Activated naive CD4-positive, alpha-beta T cell treated with anti-CD3 and anti-CD28 coated beads, Interleukin-2, amount 50 U/mL, for 72 hours (primary cell): ENCODE measurements around the gene SIVA1. TPM values are rescaled to one million over a fixed set of nuclear protein-coding genes. Genes with fewer than 3 reads are reported as not detected.

Experiments
- ATAC-seq, 2 donors: fragments of 150-1000 bp; cut with Tn5 transposase; 2 replicates each; pipeline ENCODE4 v1.10.0; 2021; ENCODE audit warnings: mild to moderate bottlenecking in 2 of 2, moderate library complexity in 2 of 2
- DNase-seq, 2 donors: peaks; one replicate each; pipeline ENCODE4 v3.0.0; 2021 to 2022; ENCODE audit warnings: low spot score in 2 of 2
- H3K27ac Mint-ChIP-seq, 2 donors: one replicate each; pipeline ENCODE4 v1.8.0; 2022; ENCODE audit warnings: mild to moderate bottlenecking in 2 of 2, mixed read lengths in 2 of 2
- H3K36me3 Mint-ChIP-seq, 2 donors: one replicate each; pipeline ENCODE4 v1.8.0; 2022; ENCODE audit warnings: mixed read lengths in 2 of 2
- H3K9me3 Mint-ChIP-seq, 2 donors: one replicate each; pipeline ENCODE4 v1.8.0; 2022; ENCODE audit warnings: mixed read lengths in 2 of 2
- total RNA-seq, 2 donors: library from RNA; stranded (reverse); gene quantifications; one replicate each; pipeline ENCODE4 v1.2.3, GENCODE V29; 2022

The SIVA1 gene
- total RNA-seq, result 10 to 100 TPM; 86.1 to 87.1 TPM

- no peaks in the 10 kb centered on the region for H3K9me3 Mint-ChIP-seq
These were observed at the start of gene SIVA1 for GRCh38 chr14:104752735-104753527. Gene SIVA1, plus strand, starts transcription at chr14:104753147. Its CDS starts 55 bp downstream, at chr14:104753202.

GRCh38 chr14:104703269-104703668, 49.7 kb upstream of the SIVA1 start:
- Mint-ChIP-seq H3K9me3 (no peaks in the 10 kb centered on the region), H3K27ac (no peak overlapping the region), H3K36me3 (no peaks in the 10 kb centered on the region)
- ATAC-seq, result no peak
- DNase-seq, result no peak

More at GRCh38 chr14:104752735-104753527, at the start of gene SIVA1:
- ATAC-seq, result peak; percentile 92 to 93
- Mint-ChIP-seq H3K27ac (peak within 1 kb of the TSS; percentile 90 to 92), H3K36me3 (peaks cover 6 to 15% of the 10 kb centered on the region in 2 donors)
- peak; percentile 99 to 100 for DNase-seq

GRCh38 chr14:104704252-104704651, 48.7 kb upstream of the SIVA1 start:
- Mint-ChIP-seq H3K36me3 (no peaks in the 10 kb centered on the region), H3K27ac (no peak overlapping the region), H3K9me3 (no peaks in the 10 kb centered on the region)
- ATAC-seq, result no peak
- no peak for DNase-seq

GRCh38 chr14:104705340-104706047, 47.5 kb upstream of the SIVA1 start:
- DNase-seq (no peak), ATAC-seq (no peak)
- no peaks in the 10 kb centered on the region for H3K9me3 Mint-ChIP-seq
- H3K27ac Mint-ChIP-seq, result peak overlapping the region in 1 of 2 donors; percentile 5
- no peaks in the 10 kb centered on the region for H3K36me3 Mint-ChIP-seq

GRCh38 chr14:104706733-104707607, 46.0 kb upstream of the SIVA1 start:
- no peaks in the 10 kb centered on the region for H3K36me3 Mint-ChIP-seq
- DNase-seq (no peak), ATAC-seq (no peak)
- no peak overlapping the region for H3K27ac Mint-ChIP-seq
- no peaks in the 10 kb centered on the region for H3K9me3 Mint-ChIP-seq

- Mint-ChIP-seq H3K27ac (no peak overlapping the region), H3K36me3 (no peaks in the 10 kb centered on the region), H3K9me3 (no peaks in the 10 kb centered on the region)
- no peak for DNase-seq
- peak in 1 of 2 donors; percentile 24 for ATAC-seq
These were observed 45.0 kb upstream of the SIVA1 start for GRCh38 chr14:104707608-104708595.

- no peaks in the 10 kb centered on the region for H3K9me3 Mint-ChIP-seq
- DNase-seq, result peak; percentile 73 to 80
- ATAC-seq, result peak; percentile 75 to 80
- no peaks in the 10 kb centered on the region for H3K36me3 Mint-ChIP-seq
- H3K27ac Mint-ChIP-seq, result no peak overlapping the region
These were observed 44.2 kb upstream of the SIVA1 start for GRCh38 chr14:104708606-104709268.

GRCh38 chr14:104709387-104710039, 43.4 kb upstream of the SIVA1 start:
- DNase-seq (no peak), ATAC-seq (no peak)
- H3K36me3 Mint-ChIP-seq, result no peaks in the 10 kb centered on the region
- H3K9me3 Mint-ChIP-seq, result no peaks in the 10 kb centered on the region
- no peak overlapping the region for H3K27ac Mint-ChIP-seq

GRCh38 chr14:104710071-104710735, 42.7 kb upstream of the SIVA1 start:
- H3K36me3 Mint-ChIP-seq, result no peaks in the 10 kb centered on the region
- ATAC-seq (no peak), DNase-seq (no peak)
- no peak overlapping the region for H3K27ac Mint-ChIP-seq
- no peaks in the 10 kb centered on the region for H3K9me3 Mint-ChIP-seq

- ATAC-seq (no peak), DNase-seq (no peak)
- H3K27ac Mint-ChIP-seq, result no peak overlapping the region
- no peaks in the 10 kb centered on the region for H3K9me3 Mint-ChIP-seq
- no peaks in the 10 kb centered on the region for H3K36me3 Mint-ChIP-seq
These were observed 39.8 kb upstream of the SIVA1 start for GRCh38 chr14:104712881-104713734.

- Mint-ChIP-seq H3K9me3 (no peaks in the 10 kb centered on the region), H3K27ac (no peak overlapping the region), H3K36me3 (no peaks in the 10 kb centered on the region)
- no peak for ATAC-seq
- DNase-seq, result no peak
These were observed 38.9 kb upstream of the SIVA1 start for GRCh38 chr14:104714066-104714465.

GRCh38 chr14:104714681-104715080, 38.3 kb upstream of the SIVA1 start:
- DNase-seq, result no peak
- Mint-ChIP-seq H3K9me3 (no peaks in the 10 kb centered on the region), H3K27ac (no peak overlapping the region), H3K36me3 (no peaks in the 10 kb centered on the region)
- ATAC-seq, result no peak

GRCh38 chr14:104715416-104715815, 37.5 kb upstream of the SIVA1 start:
- no peak for ATAC-seq
- no peak overlapping the region for H3K27ac Mint-ChIP-seq
- H3K36me3 Mint-ChIP-seq, result no peaks in the 10 kb centered on the region
- DNase-seq, result no peak
- no peaks in the 10 kb centered on the region for H3K9me3 Mint-ChIP-seq

- no peaks in the 10 kb centered on the region for H3K9me3 Mint-ChIP-seq
- no peak for ATAC-seq
- DNase-seq, result no peak
These were observed 37.1 kb upstream of the SIVA1 start for GRCh38 chr14:104715871-104716270.

More at GRCh38 chr14:104715871-104716270, 37.1 kb upstream of the SIVA1 start:
- Mint-ChIP-seq H3K36me3 (no peaks in the 10 kb centered on the region), H3K27ac (no peak overlapping the region)
